NCI-H526 (cell line): ENCODE results near the gene PCNA.
"Not testable (repeated sequence)": the region's sequence is repeated elsewhere in the genome, so short reads cannot be mapped to it uniquely, and the experiment has no call there.

ENCODE experiments used
- DNase-seq, 2 experiments: peaks; one replicate each; lab custom pipeline; 2025; lab: John Stamatoyannopoulos, UW

The PCNA gene

DNA sequence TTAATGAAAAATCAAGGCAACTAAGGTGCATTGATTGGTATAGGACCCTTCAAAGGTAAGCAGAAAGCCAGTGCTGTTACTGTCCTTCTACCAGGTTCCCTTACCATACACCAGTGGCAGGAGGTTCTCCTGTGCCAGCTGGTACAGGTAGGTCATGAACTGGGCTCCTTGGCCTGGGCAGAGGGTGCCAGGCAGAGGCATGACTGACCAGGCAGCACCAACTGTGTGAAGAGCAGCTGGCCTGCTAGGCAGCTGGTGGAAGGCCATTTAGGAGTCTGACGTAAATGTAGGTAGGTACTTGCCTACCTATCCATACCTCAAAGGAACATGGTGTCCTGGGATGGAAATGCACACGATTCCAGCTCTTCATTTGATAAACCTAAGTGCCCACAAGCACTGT lies 23.3 kb downstream of the PCNA start:
- DNase-seq: no peak

DNA sequence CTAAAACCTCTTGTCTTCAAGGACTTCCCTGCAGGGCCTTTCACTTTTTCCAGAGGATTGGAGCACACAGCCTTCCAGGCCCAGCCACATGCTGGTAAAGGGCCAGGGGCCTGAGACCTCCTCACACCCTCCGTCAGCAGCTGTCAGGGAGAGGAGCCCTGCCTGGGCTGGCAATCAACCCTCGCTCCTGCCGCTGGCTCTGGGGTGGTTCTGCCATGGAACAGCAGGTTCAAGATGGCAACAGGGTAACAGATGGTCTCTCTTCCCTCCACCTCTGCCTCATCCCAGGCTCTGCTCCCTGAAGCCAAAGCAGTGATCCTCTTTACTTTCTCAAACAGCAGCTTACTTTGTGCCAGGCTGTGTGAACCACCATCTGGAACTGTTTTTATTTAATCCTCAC lies 23.8 kb downstream of the PCNA start:
- DNase-seq: no peak

DNA sequence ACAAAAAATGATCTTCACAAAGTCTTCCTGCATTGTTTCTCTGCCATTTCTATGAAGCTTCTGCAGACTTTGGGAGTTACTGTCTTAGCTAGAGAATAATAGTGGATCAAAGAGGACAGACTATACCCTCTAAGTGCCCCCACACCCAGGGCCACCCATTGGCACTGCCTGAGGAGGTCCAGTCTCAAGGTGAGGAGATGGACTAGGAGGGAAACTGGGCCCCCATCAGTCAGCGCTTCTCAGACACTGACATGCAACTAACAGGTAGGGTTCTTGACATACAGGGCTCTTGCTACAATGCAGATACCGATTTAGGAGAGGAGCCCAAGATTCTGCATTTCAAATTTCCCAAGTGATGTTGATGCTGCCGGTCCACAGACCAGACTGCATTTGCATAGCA lies 24.3 kb downstream of the PCNA start:
- no peak for DNase-seq

DNA sequence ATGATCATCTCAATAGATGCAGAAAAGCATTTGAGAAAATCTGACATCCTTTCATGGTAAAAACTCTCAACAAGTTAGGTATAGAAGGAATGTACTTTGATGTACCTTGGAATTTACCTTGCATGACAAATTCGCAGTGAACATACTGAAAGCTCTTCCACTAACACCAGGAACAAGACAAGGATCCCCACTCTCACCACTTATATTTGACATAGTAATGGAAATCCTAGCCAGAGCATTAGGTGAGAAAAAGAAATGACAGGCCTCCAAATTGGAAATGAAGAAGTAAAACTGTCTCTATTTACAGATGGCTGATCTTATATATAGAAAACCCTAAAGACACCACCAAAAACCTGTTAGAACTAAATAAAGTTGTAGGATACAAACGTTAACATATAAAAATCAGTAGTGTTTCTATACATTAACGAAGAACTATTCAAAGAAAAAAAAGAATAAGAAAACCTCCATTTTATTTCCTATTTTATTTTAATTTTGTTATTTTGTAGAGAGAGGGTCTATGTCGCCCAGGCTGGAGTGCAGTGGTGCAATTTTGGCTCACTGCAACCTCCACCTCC lies 26.9 kb downstream of the PCNA start:
- no peak for DNase-seq

DNA sequence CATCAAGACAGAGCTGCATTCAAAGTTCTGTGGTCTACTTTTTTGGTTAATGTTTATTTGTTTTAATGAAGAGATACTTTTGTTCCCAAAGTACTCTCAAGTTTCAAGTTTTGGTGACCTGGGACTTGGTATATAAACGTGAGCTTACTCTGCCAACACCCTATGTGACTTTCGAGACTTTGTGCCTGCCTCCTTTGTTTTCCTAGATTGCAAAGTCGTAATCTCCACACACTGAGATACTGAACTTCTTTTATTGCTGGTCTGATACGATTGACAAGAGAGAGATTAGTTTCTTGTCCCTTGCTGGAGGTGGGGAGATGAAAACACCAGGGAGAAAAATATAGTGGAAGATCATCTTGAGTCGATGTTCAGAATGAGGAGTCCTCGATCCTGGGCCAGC lies 27.9 kb downstream of the PCNA start:
- no peak for DNase-seq

DNA sequence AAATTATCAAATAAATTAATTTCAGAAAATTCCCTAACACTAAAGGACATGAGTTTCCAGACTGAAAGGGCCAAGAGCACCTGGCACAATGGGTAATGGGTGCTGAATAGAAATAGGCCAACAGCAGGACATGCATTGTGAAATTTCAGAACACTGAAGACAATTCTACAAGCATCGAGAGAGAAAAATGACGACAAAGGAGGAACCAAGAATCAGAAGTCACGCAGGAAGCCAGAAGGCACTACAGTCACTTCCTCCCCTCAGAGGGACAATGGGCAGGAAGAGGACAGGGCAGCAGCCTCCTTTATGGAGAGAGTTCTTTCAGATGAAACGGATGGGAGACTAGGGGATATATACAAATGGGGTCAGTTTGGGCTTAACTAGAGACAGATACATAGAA lies 29.6 kb downstream of the PCNA start:
- DNase-seq: no peak

DNA sequence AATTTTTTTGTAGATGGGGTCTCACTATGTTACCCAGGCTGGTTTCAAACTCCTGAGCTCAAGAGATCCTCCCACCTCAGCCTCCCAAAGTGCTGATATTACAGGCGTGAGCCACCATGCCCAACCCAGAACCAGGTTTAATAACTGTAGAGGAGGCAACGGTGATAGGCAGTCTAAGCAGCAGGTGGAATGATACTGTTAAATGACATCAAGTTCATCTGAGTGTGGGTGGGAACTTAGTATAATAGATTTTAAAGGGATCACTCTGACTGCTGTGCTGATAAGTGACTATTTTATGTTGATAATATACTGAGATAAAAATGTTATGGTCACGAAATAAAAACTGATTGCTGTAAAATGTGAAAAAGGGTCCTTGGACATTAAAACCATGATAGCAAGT lies 31.1 kb downstream of the PCNA start:
- no peak for DNase-seq

DNA sequence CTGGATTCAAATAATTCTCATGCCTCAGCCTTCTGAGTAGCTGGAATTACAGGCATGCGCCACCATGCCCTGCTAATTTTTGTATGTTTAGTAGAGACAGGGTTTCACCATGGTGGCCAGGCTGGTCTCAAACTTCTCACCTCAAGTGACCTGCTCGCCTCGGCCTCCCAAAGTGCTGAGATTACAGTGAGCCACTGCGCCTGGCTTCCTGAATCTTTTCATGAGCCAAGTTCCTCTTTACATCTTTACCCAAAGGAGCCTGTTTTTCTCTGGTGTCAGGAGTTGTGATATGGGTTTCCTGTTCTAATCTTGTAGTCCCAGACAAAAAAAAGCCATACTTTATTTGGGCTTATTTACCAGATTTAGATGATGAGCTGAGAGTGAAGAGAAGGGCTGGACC lies 34.4 kb downstream of the PCNA start:
- DNase-seq: no peak

DNA sequence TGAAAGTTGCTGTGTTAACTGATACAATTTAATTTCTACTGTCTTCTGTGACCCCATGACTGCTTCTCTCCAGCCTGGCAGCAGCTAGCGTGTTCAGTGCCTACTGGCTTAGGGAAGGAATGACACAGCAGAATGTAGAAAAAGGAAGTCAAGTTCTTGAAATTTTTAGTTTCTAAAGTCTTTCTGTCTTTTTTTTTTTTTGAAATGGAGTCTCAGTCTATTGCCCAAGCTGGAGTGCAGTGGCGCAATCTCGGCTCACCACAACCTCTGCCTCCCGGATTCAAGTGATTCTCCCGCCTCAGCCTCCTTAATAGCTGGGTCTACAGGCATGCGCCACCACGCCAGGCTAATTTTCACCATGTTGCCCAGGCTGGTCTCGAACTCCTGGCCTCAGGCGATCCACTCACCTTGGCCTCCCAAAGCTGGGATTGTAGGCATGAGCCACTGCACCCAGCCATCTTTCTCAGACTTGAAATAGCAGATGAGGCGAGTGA lies 39.3 kb downstream of the PCNA start:
- no peak for DNase-seq

DNA sequence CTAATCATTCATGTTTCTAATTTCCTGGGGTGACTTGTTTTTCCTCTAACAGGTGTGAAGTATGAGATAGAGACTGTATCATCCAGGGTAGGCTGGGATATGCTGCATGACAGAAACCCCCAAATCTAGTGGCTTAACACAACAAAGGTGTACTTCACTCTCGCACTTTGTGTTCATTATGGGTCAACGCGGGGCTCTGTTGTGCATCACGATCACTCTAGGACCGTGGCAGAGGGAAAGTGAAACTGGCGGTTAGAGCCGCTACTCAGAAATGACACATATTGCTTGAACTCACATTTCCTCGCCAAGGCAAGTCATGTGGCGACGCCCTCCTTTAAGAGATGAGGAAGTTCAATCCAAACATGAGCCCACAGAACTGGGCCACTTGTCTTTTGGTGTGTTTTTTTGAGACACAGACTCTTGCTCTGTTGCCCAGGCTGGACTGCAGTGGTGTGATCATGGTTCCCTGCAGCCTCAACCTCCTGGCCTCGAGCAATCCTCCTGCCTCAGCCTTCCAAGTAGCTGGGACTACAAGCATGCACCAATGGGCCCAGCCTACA lies 41.3 kb downstream of the PCNA start:
- no peak for DNase-seq

DNA sequence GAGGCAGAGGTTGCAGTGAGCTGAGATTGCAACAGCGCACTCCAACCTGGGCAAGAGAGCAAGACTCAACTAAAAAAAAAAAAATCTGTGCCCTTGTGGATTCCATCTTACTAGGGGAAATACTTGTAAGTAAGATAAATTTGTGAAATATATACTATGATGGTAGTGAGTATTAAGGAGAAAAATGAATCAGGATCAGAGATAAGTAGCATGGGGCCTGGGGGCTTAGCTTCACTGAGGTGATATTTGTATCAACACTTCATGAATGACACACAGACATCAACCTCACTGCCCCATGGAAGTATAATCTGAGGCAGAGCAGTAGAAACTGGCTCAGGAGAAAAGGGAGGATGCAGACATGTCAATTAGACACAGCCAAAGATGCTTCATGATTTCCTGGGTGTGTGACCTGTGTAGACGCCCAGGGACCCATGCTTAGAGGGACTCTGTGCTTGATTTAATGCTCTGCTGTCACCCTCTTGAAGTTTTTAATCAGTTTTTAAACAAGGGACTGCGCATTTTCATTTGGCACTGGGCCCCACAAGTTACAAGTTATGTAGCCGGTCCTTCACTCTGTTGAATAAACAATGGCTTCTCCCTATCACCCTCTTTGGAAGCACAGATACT lies 41.9 kb downstream of the PCNA start:
- no peak for DNase-seq

DNA sequence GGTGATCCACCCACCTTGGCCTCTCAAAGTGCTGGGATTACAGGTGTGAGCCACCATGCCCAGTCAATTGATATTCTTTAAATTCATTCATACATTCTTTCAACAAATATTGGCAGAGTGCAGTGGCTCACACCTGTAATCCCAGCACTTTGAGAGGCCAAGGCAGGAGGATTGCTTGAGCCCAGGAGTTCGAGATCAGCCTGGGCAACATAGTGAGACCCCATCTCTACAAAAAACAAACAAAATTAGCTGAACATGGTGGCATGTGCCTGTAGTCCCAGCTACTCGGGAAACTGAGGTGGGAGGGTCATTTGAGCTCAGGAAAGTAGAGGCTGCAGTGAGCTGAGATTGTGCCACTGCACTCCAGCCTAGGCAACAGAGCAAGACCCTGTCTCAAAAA lies 42.8 kb downstream of the PCNA start:
- DNase-seq: not testable (repeated sequence)

DNA sequence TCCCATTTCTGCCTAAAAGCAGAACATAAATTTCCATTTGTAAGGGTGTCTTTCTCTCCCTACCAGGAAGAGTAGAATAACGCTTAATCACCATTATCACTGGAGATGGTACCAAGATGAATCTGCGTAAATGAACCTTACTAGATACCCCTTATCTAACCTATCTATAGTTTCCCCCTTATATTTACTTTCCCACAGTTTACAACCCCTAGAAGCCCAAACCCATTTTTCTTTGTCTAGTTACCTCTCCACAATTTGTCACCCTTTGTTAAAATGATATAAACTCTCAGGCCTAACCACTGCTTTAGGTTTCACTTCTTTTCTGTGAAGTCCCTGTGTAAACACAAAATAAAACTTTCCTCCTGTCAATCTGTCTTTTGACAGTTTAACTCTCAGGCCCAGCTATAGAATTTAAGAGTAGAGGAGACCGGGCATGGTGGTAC lies 45.5 kb downstream of the PCNA start:
- no peak for DNase-seq

DNA sequence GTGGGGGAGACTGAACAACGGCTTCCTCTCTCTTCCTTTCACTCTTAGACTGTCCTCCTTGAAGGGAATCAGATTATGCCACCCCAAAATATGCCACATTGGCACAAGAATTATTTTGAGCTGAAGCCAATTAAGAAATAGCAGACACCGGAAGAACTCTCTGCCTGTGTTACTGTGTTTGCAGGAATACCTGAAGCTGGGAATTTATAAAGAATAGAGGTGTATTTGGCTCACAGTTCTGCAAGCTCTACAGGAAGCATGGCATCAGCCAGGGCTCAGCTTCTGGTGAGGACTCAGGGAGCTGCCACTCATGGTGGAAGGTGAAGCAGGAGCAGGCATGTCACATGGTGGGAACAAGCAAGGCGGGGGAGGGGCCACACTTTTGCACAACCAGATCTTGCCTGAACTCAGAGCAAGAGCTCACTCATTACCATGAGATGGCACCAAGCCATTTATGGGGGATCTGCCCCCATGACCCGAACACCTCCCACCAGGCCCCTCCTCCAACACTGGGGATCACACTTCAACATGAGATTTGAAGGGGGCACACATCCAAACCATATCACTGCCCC lies 46.0 kb downstream of the PCNA start:
- no peak for DNase-seq

DNA sequence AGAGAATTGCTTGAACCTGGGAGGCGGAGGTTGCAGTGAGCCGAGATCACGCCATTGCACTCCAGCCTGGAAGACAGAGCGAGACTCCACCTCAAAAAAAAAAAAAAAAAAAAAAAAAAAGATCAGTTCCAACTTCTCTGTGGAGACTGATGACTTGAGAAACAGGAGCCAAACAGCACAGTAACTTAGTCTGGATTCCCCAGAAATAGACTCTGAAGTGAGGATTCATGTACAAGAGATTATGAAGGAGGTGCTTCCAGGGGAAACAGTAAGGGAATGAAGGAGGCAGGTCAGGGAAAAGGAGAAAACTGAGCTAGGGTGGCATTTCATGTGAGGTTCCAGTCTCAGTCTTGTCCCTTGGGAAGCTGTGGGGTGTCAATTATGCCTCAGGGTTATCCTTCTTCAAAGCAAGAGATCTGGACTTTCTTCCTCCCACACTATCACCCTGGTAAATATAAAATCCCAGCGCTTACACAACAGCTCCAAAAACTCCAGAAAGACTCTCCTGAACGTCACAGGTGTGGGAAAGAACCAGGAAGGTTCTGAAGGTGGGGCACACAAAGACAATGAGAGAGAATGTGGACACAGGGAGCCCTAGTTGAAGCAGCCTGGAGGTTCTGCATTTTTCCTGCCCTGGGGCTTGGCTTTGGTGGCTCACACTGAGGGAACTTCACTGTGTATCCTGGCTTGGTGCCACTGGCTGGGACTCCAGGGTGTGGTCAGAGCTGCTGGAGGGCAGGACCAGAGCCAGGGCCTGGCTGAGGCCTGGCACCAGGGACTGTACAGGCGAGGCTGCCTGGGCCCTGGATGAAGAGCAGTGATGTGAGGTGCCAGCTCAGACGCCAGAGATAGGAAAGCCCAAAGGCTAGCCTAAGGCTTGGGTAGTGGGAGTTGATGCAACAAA lies 46.8 kb downstream of the PCNA start:
- DNase-seq: no peak

DNA sequence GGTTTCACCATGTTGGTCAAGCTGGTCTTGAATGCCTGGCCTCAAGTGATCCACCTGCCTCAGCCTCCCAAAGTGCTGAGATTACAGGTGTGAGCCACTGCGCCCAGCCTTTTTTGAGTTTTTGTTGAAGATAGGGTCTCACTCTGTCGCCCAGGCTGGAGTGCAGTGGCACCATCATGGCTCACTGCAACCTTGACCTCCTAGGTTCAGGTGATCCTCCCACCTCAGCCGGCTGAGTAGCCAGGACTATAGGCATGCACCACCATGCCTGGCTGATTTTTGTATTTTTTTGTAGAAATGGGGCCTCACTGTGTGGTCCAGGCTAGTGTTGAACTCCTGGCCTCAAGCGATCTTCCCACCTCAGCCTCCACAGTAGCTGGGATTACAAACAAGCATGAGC lies 47.8 kb downstream of the PCNA start:
- DNase-seq: not testable (repeated sequence)

DNA sequence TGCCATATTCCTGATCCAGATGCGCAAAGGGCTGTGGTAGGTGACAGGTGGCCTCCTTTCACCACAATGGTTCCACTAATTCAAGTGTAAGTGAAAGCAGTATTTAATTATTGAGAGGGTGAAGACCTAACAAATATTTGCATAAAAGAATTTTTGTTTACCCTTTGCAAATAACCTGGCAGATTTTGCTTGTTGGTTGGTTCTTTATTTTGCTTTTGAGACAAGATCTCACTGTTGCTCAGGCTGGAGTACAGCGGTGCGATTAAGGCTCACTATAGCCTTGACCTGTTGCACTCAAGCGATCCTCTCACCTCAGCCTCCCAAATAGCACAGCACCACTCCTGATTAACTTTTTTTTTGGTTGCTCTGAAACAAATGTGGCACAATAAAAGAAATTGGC lies 49.2 kb downstream of the PCNA start:
- peak; percentile 52 to 62 for DNase-seq

DNA sequence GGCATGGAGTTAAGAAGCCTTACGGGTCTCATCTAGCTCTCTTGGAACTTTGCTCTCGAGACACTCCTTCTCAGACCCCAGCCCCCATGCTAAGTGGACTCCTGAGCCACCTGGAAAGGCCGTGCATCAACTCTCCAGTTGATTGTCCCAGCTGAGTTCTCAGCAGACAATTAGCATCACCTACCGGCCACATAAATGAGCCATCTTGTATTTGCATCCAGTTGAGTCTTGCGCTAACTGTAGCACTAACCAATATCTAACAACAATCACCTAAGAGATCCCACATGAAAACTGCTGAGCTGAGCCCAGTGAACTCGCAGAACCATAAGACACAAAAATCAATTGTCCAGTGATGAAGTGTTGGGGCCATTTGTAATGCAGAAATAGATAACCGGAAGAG lies 49.7 kb downstream of the PCNA start:
- peak; percentile 50 to 52 for DNase-seq

DNA sequence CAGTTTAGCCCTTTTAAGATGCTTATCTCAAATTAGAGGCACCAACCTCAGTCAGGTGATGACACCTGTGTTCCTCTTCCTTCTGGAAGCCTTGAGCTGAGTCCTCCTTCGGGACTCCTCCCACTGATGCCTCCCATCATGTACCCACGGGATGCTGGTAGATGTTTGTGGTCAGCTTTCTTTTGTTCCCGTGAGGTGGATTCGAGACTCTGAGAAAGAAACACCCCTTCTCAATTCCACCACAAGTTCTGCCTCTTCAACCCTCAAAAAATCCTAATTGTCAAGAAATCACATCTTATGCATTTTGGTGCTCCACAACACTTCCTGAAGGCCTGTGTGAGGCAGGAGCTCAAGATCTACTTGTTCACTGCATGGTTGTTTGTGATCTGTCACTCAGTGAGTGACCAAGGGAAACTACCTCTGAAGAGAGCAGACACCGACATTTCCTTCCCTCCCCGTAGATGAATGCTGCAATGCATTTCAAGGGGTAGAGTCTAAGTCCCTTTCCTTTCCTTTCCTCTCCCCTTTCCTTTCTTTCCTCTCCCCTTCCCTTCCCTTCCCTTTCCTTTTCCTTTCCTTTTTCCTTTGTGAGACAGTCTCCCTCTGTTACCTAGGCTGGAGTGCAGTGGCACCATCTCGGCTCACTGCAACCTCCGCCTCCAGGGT lies 50.5 kb downstream of the PCNA start:
- no peak for DNase-seq

DNA sequence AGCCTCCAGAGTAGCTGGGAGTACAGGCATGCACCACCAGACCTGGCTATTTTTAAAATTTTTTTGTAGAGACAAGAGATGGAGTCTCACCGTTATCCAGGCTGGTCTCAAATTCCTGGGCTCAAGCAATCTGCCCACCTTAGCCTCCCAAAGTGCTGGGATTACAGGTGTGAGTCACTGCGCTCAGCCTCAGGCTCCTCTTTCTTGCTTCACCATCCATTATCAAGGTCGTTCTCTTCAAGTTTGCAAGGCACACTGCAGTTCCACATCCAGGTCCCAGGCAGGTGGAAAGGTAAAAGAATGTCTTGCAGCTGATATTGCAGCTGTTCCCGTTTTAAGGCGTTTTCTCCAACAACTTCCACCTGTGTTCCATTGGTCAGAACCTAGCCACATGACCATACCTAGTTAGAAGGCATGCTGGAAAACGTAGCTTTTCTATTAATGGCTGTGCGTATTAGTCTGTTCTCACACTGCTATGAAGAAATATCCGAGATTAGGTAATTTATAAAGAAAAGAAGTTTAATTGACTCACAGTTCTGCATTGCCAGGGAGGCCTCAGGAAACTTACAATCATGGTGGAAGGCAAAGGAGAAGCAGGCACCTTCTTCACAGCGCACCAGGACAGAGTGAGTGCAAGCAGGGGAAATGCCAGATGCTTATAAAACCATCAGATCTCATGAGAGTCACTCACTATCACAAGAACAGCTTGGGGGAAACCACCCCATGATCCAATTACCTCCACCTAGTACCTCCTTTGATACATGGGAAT lies 51.7 kb downstream of the PCNA start:
- no peak for DNase-seq

DNA sequence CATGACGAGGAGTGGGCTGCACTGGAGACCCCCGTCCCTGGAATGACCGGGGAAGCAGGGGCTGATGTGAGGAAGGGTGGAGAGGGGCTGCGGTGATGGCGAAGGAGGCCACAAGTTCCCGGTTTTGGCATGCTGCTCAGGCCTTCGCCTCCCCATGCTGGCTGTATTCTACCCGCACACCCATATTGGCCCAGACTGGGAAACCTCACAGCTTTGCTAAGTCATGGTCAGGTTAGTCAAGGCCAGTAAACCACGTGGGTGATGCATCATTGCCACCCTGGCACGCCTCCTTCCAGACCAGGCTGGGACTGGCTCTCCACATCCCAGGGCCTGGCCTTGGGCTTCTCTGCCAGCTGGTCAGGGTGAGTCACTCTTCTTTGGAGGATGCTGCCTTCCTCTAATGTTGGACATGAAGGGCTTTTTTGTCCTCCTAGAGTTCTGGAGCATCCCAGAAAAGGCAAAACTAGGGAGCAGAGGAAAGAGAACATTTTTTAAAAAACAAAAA lies 53.8 kb downstream of the PCNA start:
- DNase-seq: no peak
